Measurements from ENCODE around the gene FMN1. TPM values are rescaled to one million over a fixed set of nuclear protein-coding genes. Genes with fewer than 3 reads are reported as not detected.

The FMN1 gene
- total RNA-seq, 4 donors from 2014 or later, result 2.6 to 6.6 (median 4.2) TPM

DNA sequence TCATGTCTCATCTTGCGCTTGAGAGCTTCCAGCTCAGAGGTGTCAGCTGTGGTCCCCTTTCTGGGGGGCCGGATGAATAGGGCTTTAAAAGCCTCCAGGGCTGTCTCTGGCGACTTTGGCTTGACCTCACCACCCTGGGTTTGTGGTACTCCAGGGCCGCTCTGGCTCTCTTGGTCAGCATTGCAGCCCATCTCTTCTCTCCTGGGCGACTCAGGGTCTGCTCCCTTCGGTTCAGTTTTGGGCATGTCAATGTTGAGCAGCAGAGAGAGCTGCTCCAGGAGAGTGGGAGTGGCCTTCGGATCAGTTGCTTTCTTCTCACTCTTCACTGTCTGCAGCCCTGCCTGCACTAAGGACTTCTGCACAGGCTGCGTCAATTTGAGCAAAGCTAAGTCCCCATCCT, 127.9 kb downstream of the FMN1 start:
- Histone ChIP-seq H3K27me3 (peaks cover 0 to 4% (median 0%) of the 10 kb centered on the region in 3 donors), H3K27ac (no peak overlapping the region), H3K4me3 (no peak overlapping the region), H3K4me1 (peaks cover 8 to 11% of the 10 kb centered on the region in 2 donors), H3K36me3 (no peaks in the 10 kb centered on the region), H3K9me3 (no peaks in the 10 kb centered on the region)
- ATAC-seq (no peak), DNase-seq (no peak)
- in situ Hi-C loops (cut with MboI; ENCODE audit: low sequenced_read_pairs in 4 of 4), result no loop called here
- no peak for TF ChIP-seq POLR2A (IDR thresholded peaks at IDR 0.05)
- no peak for TF ChIP-seq CTCF (IDR thresholded peaks at IDR 0.05 in 4 of 5, conservative IDR thresholded peaks at IDR 0.05 in 1 of 5)
- intact Hi-C loops (cut with DNase I; ENCODE audit: low total_unique reads), result no loop called here

DNA sequence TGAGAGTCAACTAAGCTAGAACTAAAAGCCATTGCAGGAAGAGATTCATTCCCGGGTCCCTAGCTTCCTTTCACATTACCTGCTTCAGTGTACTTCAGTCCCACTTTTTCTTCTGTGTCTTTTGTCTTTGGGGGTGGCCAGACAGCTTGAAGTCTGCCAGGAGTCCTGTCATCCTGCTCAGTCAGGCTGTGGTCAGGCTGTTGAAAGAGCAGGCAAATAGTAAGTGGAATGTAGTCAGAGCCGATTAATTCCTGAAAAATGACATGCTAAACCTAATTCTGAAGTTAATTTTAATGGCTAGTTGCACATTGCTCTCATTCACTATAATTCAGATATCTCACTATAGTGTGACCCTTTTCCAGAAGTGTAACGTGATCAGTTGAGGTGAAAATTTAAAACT, 129.6 kb downstream of the FMN1 start:
- ATAC-seq, result no peak
- Histone ChIP-seq H3K27ac (no peak overlapping the region), H3K4me1 (peaks cover 8 to 11% of the 10 kb centered on the region in 2 donors), H3K27me3 (peaks cover 0 to 4% (median 0%) of the 10 kb centered on the region in 3 donors), H3K4me3 (no peak overlapping the region), H3K36me3 (no peaks in the 10 kb centered on the region), H3K9me3 (no peaks in the 10 kb centered on the region)
- DNase-seq, result no peak
- intact Hi-C loops (cut with DNase I; ENCODE audit: low total_unique reads), result no loop called here
- no peak for TF ChIP-seq CTCF (IDR thresholded peaks at IDR 0.05 in 4 of 5, conservative IDR thresholded peaks at IDR 0.05 in 1 of 5)
- TF ChIP-seq POLR2A (IDR thresholded peaks at IDR 0.05), result no peak
- in situ Hi-C loops (cut with MboI; ENCODE audit: low sequenced_read_pairs in 4 of 4), result no loop called here

- intact Hi-C loops (cut with DNase I; ENCODE audit: low total_unique reads), result no loop called here
- no peaks in the 10 kb centered on the region for H3K4me1 ChIP-seq
- no peak overlapping the region for H3K27ac ChIP-seq
- H3K36me3 ChIP-seq, result no peaks in the 10 kb centered on the region
- TF ChIP-seq POLR2A (IDR thresholded peaks at IDR 0.05), result no peak
- no peaks in the 10 kb centered on the region for H3K9me3 ChIP-seq
- no peak overlapping the region for H3K4me3 ChIP-seq
- DNase-seq (no peak), ATAC-seq (no peak)
- H3K27me3 ChIP-seq, result no peaks in the 10 kb centered on the region
- in situ Hi-C loops (cut with MboI; ENCODE audit: low sequenced_read_pairs in 4 of 4), result no loop called here
These were observed 135.3 kb downstream of the FMN1 start for GRCh38 chr15:33059184-33059583.

GRCh38 chr15:33057845-33058244, 136.7 kb downstream of the FMN1 start:
- no peak overlapping the region for H3K27ac ChIP-seq
- ATAC-seq (no peak), DNase-seq (no peak)
- in situ Hi-C loops (cut with MboI; ENCODE audit: low sequenced_read_pairs in 4 of 4), result no loop called here
- intact Hi-C loops (cut with DNase I; ENCODE audit: low total_unique reads), result no loop called here
- no peaks in the 10 kb centered on the region for H3K36me3 ChIP-seq
- no peaks in the 10 kb centered on the region for H3K9me3 ChIP-seq
- H3K4me3 ChIP-seq, result no peak overlapping the region
- H3K27me3 ChIP-seq, result no peaks in the 10 kb centered on the region
- H3K4me1 ChIP-seq, result no peaks in the 10 kb centered on the region
- TF ChIP-seq CTCF (IDR thresholded peaks at IDR 0.05 in 4 of 5, conservative IDR thresholded peaks at IDR 0.05 in 1 of 5) (no peak), POLR2A (IDR thresholded peaks at IDR 0.05) (no peak)

GRCh38 chr15:33055962-33056361, 138.6 kb downstream of the FMN1 start:
- Histone ChIP-seq H3K27ac (no peak overlapping the region), H3K36me3 (no peaks in the 10 kb centered on the region), H3K27me3 (no peaks in the 10 kb centered on the region), H3K9me3 (no peaks in the 10 kb centered on the region), H3K4me3 (no peak overlapping the region), H3K4me1 (no peaks in the 10 kb centered on the region)
- in situ Hi-C loops (cut with MboI; ENCODE audit: low sequenced_read_pairs in 4 of 4), result no loop called here
- TF ChIP-seq POLR2A (IDR thresholded peaks at IDR 0.05), result no peak
- no peak for TF ChIP-seq CTCF (IDR thresholded peaks at IDR 0.05 in 4 of 5, conservative IDR thresholded peaks at IDR 0.05 in 1 of 5)
- ATAC-seq (no peak), DNase-seq (no peak)
- intact Hi-C loops (cut with DNase I; ENCODE audit: low total_unique reads), result no loop called here

Measured in gastrocnemius medialis (tissue), 4 donors.